GM18519 (cell line): ENCODE results near the gene ZSCAN2.
A peak's percentile ranks its signal among the peaks of the same experiment; 100 is the strongest.
"Not testable (repeated sequence)": the region's sequence is repeated elsewhere in the genome, so short reads cannot be mapped to it uniquely, and the experiment has no call there.

Experiments used
- ATAC-seq: cut with Tn5 transposase; IDR thresholded peaks from one replicate; pipeline ENCODE4 v1.9.1; 2021; ENCODE audit warnings: mild to moderate bottlenecking, moderate library complexity; ENCODE audit not compliant: unreplicated experiment, low FRiP score

ZSCAN2 gene

DNA sequence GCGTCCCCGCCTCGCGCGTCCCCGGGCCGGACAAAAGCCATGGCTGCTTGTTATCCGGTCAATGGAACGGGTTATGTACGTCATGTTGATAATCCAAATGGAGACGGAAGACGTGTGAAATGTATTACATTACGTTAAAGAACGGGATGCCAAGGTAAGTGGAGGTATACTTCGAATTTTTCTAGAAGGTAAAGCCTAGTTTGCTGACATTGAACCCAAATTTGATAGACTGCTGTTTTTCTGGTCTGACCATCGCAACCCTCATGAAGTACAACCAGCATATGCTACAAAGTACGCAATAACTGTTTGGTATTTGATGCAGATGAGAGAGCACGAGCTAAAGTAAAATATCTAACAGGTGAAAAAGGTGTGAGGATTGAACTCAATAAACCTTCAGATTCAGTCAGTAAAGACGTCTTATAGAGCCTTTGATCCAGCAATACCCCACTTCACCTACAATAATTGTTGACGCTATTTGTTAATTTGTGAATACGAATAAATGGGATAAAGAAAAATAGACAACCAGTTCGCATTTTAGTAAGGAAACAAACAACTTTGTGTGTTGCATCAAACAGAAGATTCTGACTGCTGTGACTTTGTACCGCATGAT, 33.5 kb downstream of the ZSCAN2 start:
- ATAC-seq, result no peak

DNA sequence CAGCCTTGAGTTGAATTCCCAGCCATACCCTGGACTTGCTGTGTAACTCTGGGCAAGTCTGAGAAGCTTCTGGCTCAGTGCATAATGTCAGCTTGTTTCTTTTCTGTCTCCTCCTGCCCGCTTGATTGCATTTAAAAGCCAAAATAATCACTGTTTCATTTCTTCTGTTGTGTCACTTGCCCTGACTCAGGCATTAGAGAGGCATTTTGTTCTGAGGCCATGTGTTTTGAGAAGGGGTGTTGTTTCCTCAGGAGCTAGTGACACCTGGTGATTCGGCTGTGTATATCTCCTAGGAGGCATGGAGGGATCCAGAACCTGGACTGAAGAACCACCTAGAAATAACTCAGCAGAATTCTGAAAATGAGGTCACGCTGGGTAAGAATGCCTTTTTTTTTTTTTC, 37.3 kb downstream of the ZSCAN2 start:
- ATAC-seq, result no peak

DNA sequence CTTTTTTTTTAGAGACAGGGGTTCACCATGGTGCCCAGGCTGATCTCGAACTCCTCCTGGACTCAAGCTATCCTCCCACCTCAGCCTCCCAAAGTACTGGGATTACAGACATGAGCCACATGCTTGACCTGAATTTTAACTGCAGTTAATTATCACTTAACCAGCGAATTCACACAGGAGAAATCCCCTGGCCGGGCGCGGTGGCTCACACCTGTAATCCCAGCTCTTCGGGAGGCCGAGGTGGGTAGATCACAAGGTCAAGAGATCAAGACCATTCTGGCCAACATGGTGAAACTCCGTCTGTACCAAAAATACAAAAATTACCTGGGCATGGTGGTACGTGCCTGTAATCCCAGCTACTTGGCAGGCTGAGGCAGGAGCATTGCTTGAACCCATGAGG, 41.1 kb downstream of the ZSCAN2 start:
- not testable (repeated sequence) for ATAC-seq

DNA sequence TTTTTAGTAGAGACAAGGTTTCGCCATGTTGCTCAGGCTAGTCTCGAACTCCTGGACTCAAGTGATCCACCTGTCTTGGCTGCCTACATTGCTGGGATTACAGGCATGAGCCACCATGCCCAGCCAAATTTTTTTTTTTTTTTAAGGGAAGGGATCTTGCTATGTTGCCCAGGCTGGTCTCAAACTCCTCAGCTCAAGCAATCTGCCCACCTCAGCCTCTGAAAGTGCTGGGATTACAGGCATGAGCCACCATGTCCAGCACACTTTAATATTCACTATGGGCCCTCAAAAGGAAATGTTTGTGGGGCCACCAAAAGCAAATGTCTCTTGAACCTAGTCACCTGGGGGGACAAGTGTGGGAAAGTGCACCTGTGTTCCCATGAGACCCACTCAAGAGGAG, 41.8 kb downstream of the ZSCAN2 start:
- not testable (repeated sequence) for ATAC-seq

DNA sequence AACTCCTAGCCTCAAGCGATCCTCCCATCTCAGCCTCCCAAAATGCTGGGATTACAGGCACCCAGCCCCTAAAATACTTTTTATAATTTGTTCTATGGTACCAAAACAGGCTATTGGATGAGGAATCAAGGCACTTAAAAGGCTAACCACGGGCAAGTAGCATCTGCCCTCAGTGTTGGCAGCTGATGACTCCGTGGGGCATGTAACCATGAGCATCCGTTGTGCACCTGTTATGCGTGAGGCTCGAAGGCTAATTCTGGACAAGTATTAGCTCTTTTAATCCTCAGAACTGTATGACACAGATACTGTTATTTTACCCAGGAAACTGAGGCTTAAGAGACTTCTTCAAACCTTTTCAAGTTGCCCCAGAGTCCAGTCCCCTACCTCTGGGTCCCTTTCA, 43.0 kb downstream of the ZSCAN2 start:
- ATAC-seq, result no peak

DNA sequence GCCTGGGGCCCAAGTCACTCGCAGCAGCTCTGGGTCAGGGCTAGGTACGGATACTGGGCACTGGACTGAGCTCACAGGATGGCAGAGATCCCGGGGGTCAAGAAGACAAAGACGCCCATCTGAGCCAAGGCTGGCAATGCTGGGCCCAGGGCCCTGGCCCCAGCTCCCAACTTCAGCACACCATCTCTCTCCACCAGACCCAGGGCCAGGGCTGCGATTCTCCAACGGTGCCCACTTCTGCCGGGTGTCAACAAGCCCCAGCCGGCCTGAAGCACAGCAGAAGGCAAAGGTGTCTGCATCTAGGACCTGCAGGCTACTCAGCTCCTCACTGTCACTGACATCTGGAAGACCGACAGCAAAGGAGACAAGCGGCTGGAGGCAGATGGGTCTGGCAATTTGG, 44.7 kb downstream of the ZSCAN2 start:
- ATAC-seq, result no peak

DNA sequence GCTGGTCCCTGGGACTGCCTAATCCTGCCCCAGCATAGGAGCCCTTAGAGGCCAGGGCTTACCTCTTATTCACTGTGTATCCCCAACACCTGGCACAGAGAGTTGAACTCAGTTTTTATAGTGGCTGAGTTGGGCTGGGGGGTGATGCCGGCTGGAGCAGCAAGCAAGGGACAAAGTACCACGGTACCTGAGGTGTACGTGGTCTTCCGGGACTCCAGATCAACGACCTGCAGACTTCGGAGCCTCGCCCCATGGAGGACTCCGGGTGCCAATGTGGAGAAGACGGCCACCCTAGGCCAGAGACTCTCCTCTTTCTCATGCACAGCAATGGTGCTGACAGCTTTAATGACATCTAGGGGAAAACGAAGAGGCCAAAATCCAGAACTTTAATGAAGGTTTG, 45.2 kb downstream of the ZSCAN2 start:
- no peak for ATAC-seq

DNA sequence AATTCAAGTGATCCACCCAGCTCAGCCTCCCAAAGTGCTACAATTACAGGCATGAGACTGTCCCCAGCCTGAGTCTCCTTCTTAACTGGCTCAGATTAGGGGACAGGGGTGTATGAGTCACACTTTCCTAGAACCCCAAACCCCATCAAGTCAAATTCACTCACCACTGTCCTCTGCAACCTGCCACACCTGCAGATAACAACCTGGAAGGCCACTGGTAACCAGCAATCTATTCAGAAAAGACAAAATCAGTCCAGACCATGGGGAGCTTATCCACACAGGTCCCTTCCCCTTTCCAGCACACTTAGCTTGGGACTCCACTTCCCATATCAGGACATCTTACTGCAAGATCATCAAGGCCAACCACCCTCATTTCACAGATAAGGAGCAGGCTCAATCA, 46.9 kb downstream of the ZSCAN2 start:
- ATAC-seq, result no peak

DNA sequence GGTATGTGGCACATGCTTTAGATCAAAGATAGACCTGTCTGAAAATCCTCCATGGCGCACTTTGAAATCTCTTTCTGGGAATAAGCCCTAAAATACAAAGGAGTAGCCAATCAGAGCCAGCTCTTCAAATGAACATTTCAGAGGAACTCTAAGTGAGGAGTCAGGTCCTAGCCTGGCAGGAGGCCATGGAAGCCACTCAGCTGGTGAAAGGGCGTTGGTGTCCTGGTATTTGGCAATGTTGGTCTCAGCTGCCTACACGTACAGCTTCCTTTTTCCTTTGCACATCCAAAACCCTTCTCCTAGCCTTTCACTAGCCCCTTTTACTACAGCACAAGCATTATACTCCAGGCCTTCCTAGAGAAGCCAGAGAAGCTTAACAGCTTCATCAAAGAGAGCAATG, 47.7 kb downstream of the ZSCAN2 start:
- ATAC-seq, result no peak

DNA sequence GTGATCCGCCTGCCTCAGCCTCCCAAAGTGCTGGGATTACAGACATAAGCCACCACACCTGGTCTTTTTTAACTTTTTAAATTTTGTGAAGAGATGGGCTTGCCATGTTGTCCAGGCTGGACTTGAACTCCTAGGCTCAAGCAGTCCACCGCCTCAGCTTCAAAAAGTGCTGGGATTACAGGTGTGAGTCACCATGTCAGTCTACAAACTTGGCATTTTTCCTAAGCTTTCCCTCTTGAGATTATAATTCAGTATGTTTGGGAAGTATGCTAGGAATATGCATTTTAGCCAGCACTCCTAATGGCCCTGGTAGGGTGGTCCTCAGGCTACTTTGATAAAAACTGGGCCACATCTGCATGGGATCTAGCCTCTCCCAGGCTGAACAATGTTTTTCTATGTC, 48.9 kb downstream of the ZSCAN2 start:
- ATAC-seq, result no peak

DNA sequence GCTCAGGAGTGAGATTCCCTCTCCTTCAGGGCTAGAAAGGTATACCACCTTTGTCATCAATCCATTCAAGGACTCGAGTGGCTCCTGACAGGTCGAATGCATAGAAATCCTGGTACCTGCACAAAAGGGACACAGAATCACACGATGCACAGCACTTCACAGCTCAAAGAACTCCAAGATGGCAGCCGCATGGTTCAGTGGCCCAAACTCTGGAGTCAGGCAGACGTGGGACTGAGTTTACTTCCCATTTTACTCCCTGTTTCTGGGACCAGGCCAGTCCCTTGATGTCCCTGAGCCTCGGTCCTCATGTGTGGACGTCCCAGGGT, 52.7 kb downstream of the ZSCAN2 start:
- ATAC-seq, result no peak

DNA sequence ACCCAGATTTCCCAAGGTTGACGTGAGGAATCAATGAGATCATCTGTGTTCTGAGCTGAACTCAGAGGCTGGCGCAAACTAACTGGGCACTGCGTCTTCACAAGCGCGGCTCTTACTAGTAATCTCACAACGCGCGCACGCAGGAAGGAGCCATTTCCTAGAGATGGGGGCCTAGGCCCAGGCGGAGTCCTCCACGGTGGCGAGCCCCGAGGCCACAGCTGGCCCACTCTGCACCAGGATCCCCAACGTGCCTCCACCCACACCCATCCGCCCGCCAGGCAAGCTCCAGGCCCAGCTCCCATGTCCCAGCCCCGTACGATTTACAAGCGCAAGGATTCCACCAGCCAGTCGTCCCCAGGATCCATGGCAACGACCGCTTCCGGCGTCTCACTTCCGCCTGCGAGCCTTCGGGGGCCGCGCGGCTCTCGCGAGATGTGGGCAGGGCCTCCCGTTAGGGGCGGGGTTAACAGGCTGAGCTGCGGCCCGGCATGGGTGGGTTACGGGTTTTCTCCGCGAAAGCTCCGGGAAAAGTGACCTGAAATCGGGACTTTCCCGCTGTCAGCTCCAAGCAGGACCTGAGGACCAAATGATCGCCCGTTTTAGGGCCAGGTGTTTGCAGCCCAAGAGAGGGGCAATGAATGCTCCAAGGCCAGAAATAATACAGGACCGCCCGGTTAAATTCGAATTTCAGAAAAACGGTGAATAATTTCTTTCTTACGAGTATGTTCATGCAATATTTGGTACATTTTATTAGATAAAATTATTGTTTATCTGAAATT, 53.3 kb downstream of the ZSCAN2 start, which contains the start of gene WDR73:
TSS of gene WDR73 (minus strand) at position 374 of the 779 bp plus-strand sequence. CDS start at position 365, 9 bp downstream.
- peak; percentile 64 for ATAC-seq

DNA sequence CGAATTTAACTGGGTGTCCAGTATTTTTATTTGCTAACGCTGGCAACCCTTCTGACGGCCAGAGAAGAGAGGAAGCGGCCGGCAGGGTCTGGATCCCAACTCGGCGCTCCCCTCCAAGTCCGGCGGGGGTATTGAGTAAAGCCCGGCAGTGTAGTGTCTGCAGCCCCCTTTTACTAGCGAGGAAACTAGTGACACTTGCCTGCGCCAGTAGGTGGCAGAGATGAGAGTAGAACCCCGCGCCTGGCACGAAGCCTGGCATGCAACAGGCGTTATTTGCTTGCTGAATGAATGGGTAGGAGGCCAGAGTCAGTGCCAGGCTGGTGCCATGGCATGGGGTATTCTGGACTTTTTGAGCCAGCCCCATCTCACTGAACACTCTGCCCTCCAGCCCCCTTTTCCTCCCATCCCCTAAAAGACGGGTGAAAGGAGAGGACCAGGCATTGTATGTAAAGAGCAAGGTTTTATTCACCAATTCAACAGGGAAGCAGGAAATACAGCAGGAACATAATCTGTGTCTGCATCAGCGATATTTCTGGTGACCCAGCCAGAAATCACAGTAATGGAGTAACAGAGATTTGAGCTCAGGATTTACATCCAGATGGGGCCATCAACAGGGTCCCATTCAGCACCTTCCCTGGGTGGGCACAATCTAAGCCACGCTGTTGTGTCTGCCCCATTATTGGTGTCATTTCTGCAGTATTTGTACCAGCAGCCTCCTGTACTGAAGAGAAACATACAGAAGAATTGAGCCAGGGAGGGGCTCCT, 54.1 kb downstream of the ZSCAN2 start:
- no peak for ATAC-seq

DNA sequence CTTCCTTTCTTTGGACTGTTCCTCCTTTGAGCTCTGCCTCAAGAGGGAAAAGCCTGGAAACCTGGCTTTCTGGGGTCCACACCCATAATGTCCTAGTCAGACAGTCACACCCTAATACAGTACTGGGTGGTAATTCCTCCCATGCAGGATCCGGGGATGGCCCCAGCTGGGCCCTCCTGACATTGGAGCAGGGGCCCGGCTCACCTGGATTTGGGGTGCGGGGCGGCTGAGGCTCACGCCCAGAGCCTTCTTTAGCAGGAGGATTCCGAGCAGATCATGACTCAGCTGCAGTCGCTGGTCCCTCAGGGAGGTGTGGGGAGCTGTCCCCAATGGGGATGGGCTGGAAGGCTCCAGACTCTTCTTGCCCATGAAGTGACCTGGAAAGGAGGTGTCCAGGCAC, 56.2 kb downstream of the ZSCAN2 start:
- no peak for ATAC-seq

DNA sequence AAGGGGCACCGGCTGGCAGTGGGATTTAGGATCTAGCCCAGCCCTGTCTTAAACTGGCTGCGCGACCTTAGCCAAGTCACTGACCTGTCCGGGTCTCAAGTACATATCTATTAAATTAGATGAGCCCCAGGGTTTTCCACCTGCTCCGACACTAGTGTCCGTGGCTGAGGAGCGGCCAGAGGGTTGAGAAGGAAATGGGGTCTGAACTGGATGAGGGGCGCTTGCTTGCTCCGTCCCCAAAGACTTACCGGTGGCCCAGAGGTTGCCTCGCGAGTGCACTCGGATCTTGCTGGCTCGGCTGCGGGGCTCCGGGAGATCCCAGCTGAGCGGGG, 56.9 kb downstream of the ZSCAN2 start:
- no peak for ATAC-seq

DNA sequence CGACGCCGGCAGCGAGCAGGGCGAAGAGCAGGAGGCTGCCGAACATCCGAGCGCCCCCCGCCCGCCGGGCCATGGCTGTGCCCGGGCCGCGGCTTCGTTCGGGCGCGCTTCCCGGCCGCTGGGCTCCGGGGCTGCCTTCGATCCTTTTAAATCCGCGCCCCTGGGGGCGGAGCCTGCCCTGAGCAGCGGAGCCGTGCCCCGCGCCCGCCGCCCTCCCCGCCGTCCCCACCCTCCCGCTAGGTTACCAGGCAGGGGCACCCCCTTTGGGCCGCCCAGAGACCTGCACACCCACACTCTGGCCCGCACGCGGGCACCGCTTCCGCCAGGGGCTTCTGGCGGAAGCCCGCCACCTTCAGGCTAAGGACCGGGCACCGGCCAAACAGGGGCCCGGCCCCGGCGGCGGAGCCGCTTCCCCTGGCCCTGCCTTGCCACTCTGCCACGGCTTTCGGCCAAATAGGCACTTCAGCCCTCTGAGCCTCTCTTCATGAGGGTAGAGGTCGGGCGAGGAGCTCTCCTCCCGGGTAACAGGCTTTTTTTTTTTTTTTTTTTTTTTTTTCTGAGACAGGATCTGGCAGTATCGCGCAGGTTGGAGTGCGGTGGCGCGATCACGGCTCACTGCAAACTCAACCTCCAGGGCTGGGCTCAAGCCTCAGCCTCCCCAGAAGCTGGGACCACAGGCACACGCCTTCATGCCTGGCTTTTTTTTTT, 57.4 kb downstream of the ZSCAN2 start, which contains the start of gene NMB:
TSS of gene NMB (minus strand) at position 120 of the 708 bp plus-strand sequence. CDS start at position 73, 47 bp downstream.
- ATAC-seq, result peak; percentile 42

DNA sequence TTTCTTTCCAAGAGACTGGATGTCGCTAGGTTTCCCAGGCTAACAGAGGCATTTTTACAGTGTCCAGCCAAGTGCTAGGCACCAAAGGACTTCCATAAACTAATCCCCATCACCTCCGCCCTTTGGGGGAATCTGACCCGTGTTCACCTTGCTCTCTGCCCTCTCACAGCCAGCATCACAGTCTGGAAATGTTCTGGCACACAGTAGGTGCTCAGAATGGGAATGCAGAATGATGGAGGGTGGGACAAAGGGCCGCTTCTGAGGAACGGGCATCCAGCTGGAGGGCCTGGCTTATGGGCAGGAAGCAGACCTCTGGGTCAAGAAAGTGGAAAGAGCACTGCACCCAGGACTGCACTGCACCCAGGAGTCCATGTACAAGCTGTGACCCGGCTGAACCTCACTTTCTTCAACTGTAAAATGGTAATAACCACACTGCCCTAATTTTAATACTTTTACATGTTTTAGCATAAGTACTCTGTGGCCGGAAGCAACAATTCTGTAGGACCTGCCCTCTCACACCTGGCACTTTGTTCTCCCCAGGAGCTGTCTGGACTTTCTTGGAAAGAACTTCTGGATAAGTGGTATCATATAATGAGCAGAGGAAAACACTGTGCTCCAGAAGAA, 58.1 kb downstream of the ZSCAN2 start:
- no peak for ATAC-seq

DNA sequence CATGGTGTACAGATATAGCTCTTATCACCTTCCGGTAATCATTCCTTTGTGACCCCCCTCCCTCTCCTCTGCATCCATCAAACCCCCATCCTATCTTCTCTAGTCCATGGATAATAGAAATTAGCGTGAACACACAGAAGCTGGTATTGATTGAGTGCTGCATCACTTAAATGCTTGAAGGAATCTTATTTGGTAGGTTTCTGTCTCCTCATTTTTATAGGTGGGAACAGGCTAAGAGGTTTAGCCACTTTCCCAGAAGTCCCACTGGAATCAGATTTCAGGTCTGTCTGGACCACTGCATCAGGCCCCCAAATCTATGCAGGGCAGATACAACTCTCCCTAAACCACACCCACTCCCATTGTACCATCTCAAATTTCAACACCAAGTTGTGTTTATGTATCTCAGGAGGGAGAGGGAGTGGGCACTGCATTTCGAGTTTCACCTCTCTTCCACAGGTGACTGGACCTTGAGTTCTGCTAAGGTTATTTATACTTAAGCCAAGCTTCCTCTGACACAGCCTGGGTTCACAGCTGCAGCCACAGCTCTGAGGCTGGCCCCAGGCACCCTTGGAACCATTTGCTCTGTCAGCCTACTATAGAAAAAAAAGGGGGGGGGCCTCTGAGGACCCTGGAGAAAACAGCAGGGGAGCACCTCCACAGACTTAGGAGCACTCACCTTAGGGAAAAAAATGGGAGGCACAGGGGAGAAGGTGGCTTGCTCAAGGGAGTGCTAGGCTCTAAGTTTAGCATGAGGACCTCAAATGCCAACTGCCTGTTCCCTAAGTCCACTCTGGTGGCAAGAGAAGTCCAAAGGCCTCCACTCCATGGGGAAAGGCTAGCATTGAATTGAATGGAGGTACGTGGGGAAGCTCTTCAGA, 59.3 kb downstream of the ZSCAN2 start:
- no peak for ATAC-seq

DNA sequence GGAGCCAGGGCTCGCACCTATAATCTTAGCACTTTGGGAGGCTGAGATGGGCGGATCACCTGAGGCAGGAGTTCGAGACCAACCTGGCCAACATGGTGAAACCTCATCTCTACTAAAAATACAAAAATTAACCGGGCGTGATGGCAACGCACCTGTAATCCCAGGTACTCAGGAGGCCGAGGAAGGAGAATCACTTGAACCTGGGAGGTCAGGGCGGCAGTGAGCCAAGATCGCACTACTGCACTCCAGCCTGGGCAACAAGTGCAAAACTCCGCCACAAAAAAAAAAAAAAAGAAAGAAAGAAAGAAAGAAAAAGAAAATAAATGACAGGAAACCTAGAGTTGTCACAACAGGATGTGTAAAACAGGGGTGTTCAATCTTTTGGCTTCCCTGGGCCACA, 60.2 kb downstream of the ZSCAN2 start:
- no peak for ATAC-seq

DNA sequence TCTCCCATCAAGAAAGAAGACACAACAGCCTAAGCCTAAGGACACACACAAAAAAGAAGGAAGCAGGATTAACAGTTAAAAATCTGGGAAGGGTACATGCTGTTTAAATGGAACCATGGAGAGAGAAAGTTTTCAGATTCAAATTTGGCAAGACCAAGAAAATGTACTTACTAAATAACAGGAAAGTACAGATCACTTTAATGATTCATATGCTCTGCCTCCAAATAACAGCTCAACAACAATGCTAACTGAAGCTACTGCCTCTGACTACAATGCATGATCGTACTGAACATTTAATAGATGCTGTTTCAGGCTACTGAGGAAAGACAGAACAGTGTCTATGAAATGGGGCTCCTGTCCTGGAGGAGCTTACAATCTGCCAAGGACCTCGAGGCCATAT, 65.6 kb downstream of the ZSCAN2 start:
- ATAC-seq, result no peak
